Measurements from ENCODE around the gene CHST13. TPM values are rescaled to one million over a fixed set of nuclear protein-coding genes. Genes with fewer than 3 reads are reported as not detected.

The CHST13 gene
- total RNA-seq, 5 donors from 2014 or later (not counting 1 experiment from before 2014, with no cell fraction given) = 0.20 TPM; not detected in 4

- Histone ChIP-seq H3K27ac (ENCODE audit: low read length) (no peak overlapping the region), H3K9me3 (no peaks in the 10 kb centered on the region), H3K27me3 (replicated peaks in 1 of 2; ENCODE audit: control insufficient read depth in 2 of 2, extremely low read depth in 1 of 2, insufficient read depth in 2 of 2, low read length in 1 of 2) (peaks cover 0 to 31% of the 10 kb centered on the region in 2 experiments), H3K4me1 (ENCODE audit: control insufficient read depth in 1 of 2, extremely low read depth in 1 of 2, insufficient read depth in 2 of 2, low read length in 2 of 2) (no peaks in the 10 kb centered on the region), H3K4me3 (ENCODE audit: control insufficient read depth in 1 of 2, extremely low read depth in 1 of 2, low read length in 1 of 2) (no peak overlapping the region), H3K36me3 (ENCODE audit: control insufficient read depth in 2 of 2, extremely low read depth in 1 of 2, insufficient read depth in 1 of 2, low read length in 1 of 2) (no peaks in the 10 kb centered on the region)
- ChIA-PET CTCF (no interaction called here), POLR2A (no interaction called here)
- ATAC-seq (replicated peaks in 1 of 4) (no peak), DNase-seq (peak in 3 of 35 experiments; percentile 3 to 18 (median 9))
- Mint-ChIP-seq H3K27ac (no peak overlapping the region), H3K27me3 (peaks cover 5 to 12% of the 10 kb centered on the region in 2 donors), H3K36me3 (no peaks in the 10 kb centered on the region), H3K4me1 (no peaks in the 10 kb centered on the region), H3K4me3 (no peak overlapping the region), H3K9me3 (no peaks in the 10 kb centered on the region)
- 72% methylated on average over 16 of the region's 17 CpGs for WGBS (ENCODE audit: insufficient coverage)
Observed at GRCh38 chr3:126551839-126552687, 28.1 kb downstream of the CHST13 start.

- no peaks in the 10 kb centered on the region for H3K4me1 Mint-ChIP-seq
- no peak overlapping the region for H3K4me3 Mint-ChIP-seq
- no peak overlapping the region for H3K27ac Mint-ChIP-seq
- H3K9me3 Mint-ChIP-seq = no peaks in the 10 kb centered on the region
- POLR2A ChIA-PET = no interaction called here
- no peak overlapping the region for H3K27ac ChIP-seq (ENCODE audit: low read length)
- no peaks in the 10 kb centered on the region for H3K9me3 ChIP-seq
- H3K36me3 ChIP-seq (ENCODE audit: control insufficient read depth in 2 of 2, extremely low read depth in 1 of 2, insufficient read depth in 1 of 2, low read length in 1 of 2) = no peaks in the 10 kb centered on the region
- WGBS (ENCODE audit: insufficient coverage) = 80% methylated on average over 11 of the region's 14 CpGs
- H3K4me1 ChIP-seq (ENCODE audit: control insufficient read depth in 1 of 2, extremely low read depth in 1 of 2, insufficient read depth in 2 of 2, low read length in 2 of 2) = no peaks in the 10 kb centered on the region
- H3K27me3 Mint-ChIP-seq = peaks cover 5 to 11% of the 10 kb centered on the region in 2 donors
- ATAC-seq (replicated peaks in 1 of 4) (no peak), DNase-seq (peak in 3 of 35 experiments; percentile 3 to 23 (median 3))
- no peak overlapping the region for H3K4me3 ChIP-seq (ENCODE audit: control insufficient read depth in 1 of 2, extremely low read depth in 1 of 2, low read length in 1 of 2)
- peaks cover 0 to 26% of the 10 kb centered on the region in 2 experiments for H3K27me3 ChIP-seq (replicated peaks in 1 of 2; ENCODE audit: control insufficient read depth in 2 of 2, extremely low read depth in 1 of 2, insufficient read depth in 2 of 2, low read length in 1 of 2)
- CTCF ChIA-PET = no interaction called here
- no peaks in the 10 kb centered on the region for H3K36me3 Mint-ChIP-seq
Observed at GRCh38 chr3:126552688-126553283, 28.8 kb downstream of the CHST13 start.

- DNase-seq (peak in 2 of 35 experiments; percentile 0 to 6), ATAC-seq (replicated peaks in 1 of 4) (no peak)
- Histone ChIP-seq H3K4me1 (ENCODE audit: control insufficient read depth in 1 of 2, extremely low read depth in 1 of 2, insufficient read depth in 2 of 2, low read length in 2 of 2) (no peaks in the 10 kb centered on the region), H3K4me3 (ENCODE audit: control insufficient read depth in 1 of 2, extremely low read depth in 1 of 2, low read length in 1 of 2) (no peak overlapping the region), H3K9me3 (no peaks in the 10 kb centered on the region), H3K27me3 (replicated peaks in 1 of 2; ENCODE audit: control insufficient read depth in 2 of 2, extremely low read depth in 1 of 2, insufficient read depth in 2 of 2, low read length in 1 of 2) (peaks cover 0 to 30% of the 10 kb centered on the region in 2 experiments), H3K27ac (ENCODE audit: low read length) (no peak overlapping the region), H3K36me3 (ENCODE audit: control insufficient read depth in 2 of 2, extremely low read depth in 1 of 2, insufficient read depth in 1 of 2, low read length in 1 of 2) (no peaks in the 10 kb centered on the region)
- Mint-ChIP-seq H3K27me3 (peaks cover 5 to 11% of the 10 kb centered on the region in 2 donors), H3K4me1 (no peaks in the 10 kb centered on the region), H3K36me3 (no peaks in the 10 kb centered on the region), H3K27ac (no peak overlapping the region), H3K9me3 (no peaks in the 10 kb centered on the region), H3K4me3 (no peak overlapping the region)
- 89% methylated on average over 13 of the region's 19 CpGs for WGBS (ENCODE audit: insufficient coverage)
- ChIA-PET POLR2A (no interaction called here), CTCF (no interaction called here)
Observed at GRCh38 chr3:126553284-126554084, 29.5 kb downstream of the CHST13 start.

GRCh38 chr3:126554560-126555525 is 30.9 kb downstream of the CHST13 start:
- ChIA-PET CTCF (no interaction called here), POLR2A (no interaction called here)
- H3K4me3 ChIP-seq (ENCODE audit: control insufficient read depth in 1 of 2, extremely low read depth in 1 of 2, low read length in 1 of 2) = no peak overlapping the region
- no peak overlapping the region for H3K27ac Mint-ChIP-seq
- WGBS (ENCODE audit: insufficient coverage) = 78% methylated on average over 15 of the region's 19 CpGs
- H3K4me3 Mint-ChIP-seq = no peak overlapping the region
- DNase-seq (peak in 3 of 35 experiments; percentile 3 to 16 (median 4)), ATAC-seq (replicated peaks in 1 of 4) (no peak)
- H3K4me1 Mint-ChIP-seq = no peaks in the 10 kb centered on the region
- H3K9me3 Mint-ChIP-seq = no peaks in the 10 kb centered on the region
- H3K36me3 Mint-ChIP-seq = no peaks in the 10 kb centered on the region
- peaks cover 0 to 34% of the 10 kb centered on the region in 2 experiments for H3K27me3 ChIP-seq (replicated peaks in 1 of 2; ENCODE audit: control insufficient read depth in 2 of 2, extremely low read depth in 1 of 2, insufficient read depth in 2 of 2, low read length in 1 of 2)
- no peaks in the 10 kb centered on the region for H3K9me3 ChIP-seq
- H3K27ac ChIP-seq (ENCODE audit: low read length) = no peak overlapping the region
- no peaks in the 10 kb centered on the region for H3K36me3 ChIP-seq (ENCODE audit: control insufficient read depth in 2 of 2, extremely low read depth in 1 of 2, insufficient read depth in 1 of 2, low read length in 1 of 2)
- no peaks in the 10 kb centered on the region for H3K4me1 ChIP-seq (ENCODE audit: control insufficient read depth in 1 of 2, extremely low read depth in 1 of 2, insufficient read depth in 2 of 2, low read length in 2 of 2)
- H3K27me3 Mint-ChIP-seq = peaks cover 5 to 9% of the 10 kb centered on the region in 2 donors

GRCh38 chr3:126555795-126556636 is 32.1 kb downstream of the CHST13 start:
- H3K9me3 Mint-ChIP-seq = no peaks in the 10 kb centered on the region
- H3K36me3 Mint-ChIP-seq = no peaks in the 10 kb centered on the region
- POLR2A ChIA-PET = no interaction called here
- H3K36me3 ChIP-seq (ENCODE audit: control insufficient read depth in 2 of 2, extremely low read depth in 1 of 2, insufficient read depth in 1 of 2, low read length in 1 of 2) = no peaks in the 10 kb centered on the region
- peaks cover 0 to 22% of the 10 kb centered on the region in 2 experiments for H3K27me3 ChIP-seq (replicated peaks in 1 of 2; ENCODE audit: control insufficient read depth in 2 of 2, extremely low read depth in 1 of 2, insufficient read depth in 2 of 2, low read length in 1 of 2)
- H3K4me3 ChIP-seq (ENCODE audit: control insufficient read depth in 1 of 2, extremely low read depth in 1 of 2, low read length in 1 of 2) = no peak overlapping the region
- ATAC-seq (replicated peaks in 1 of 4) (no peak), DNase-seq (peak in 3 of 35 experiments; percentile 3 to 16 (median 12))
- 77% methylated on average over 8 of the region's 10 CpGs for WGBS (ENCODE audit: insufficient coverage)
- no peaks in the 10 kb centered on the region for H3K4me1 ChIP-seq (ENCODE audit: control insufficient read depth in 1 of 2, extremely low read depth in 1 of 2, insufficient read depth in 2 of 2, low read length in 2 of 2)
- H3K9me3 ChIP-seq = no peaks in the 10 kb centered on the region
- H3K27ac Mint-ChIP-seq = no peak overlapping the region
- CTCF ChIA-PET = interaction anchor here in 1 of 2 donors (0.6 kb wide), 1 partner anchor 357 kb away, joined by 8 read pairs; no protein-coding TSS in a partner anchor
- no peak overlapping the region for H3K27ac ChIP-seq (ENCODE audit: low read length)
- H3K4me3 Mint-ChIP-seq = no peak overlapping the region
- no peaks in the 10 kb centered on the region for H3K4me1 Mint-ChIP-seq
- peaks cover 2 to 4% of the 10 kb centered on the region in 2 donors for H3K27me3 Mint-ChIP-seq

Measured in T-cell (primary cell).